Fibroblast of lung (primary cell): ENCODE data around the gene ECPAS. TPM values are rescaled to one million over a fixed set of nuclear protein-coding genes. Genes with fewer than 3 reads are reported as not detected.

Source experiments
- DNase-seq, 2 donors: peaks; one replicate each; pipeline versions ENCODE4 v3.0.0 to v3.0.0-alpha.2; 2010; ENCODE audit warnings: low read depth in 2 of 2
- H2AFZ ChIP-seq: 2 replicates; pipeline ENCODE4 v1.5.1; 2012; ENCODE audit warnings: low read length, control low read depth, inconsistent platforms
- H3K27ac ChIP-seq: 2 replicates; pipeline ENCODE4 v1.5.1; 2011; ENCODE audit warnings: low read length, control low read depth; ENCODE audit not compliant: insufficient read depth
- H3K27me3 ChIP-seq: 2 replicates; pipeline ENCODE4 v1.5.1; 2011; ENCODE audit warnings: mild to moderate bottlenecking, low read length; ENCODE audit not compliant: control insufficient read depth, insufficient read depth
- H3K36me3 ChIP-seq: 2 replicates; pipeline ENCODE4 v1.5.1; 2011; ENCODE audit warnings: low read length; ENCODE audit not compliant: control insufficient read depth, insufficient read depth
- H3K4me1 ChIP-seq: 2 replicates; pipeline ENCODE4 v1.5.1; 2011; ENCODE audit warnings: low read length; ENCODE audit not compliant: control insufficient read depth, insufficient read depth; ENCODE audit errors: extremely low read depth
- H3K4me2 ChIP-seq: 2 replicates; pipeline ENCODE4 v1.5.1; 2011; ENCODE audit warnings: low read length, control low read depth; ENCODE audit not compliant: insufficient read depth; ENCODE audit errors: extremely low read depth
- H3K4me3 ChIP-seq, 4 experiments: fragments of 200-600 bp in 1 of 4; sonication (generic) in 1 of 4; replicated peaks in 1 of 4; 2 replicates each; pipeline ENCODE4 v1.5.1; 2011 to 2016; ENCODE audit warnings: low read length in 4 of 4, low read depth in 3 of 4, mild to moderate bottlenecking in 3 of 4, control low read depth in 2 of 4, inconsistent platforms in 1 of 4, mixed read lengths in 1 of 4; ENCODE audit not compliant: insufficient read depth in 1 of 4; ENCODE audit errors: control extremely low read depth in 1 of 4
- H3K79me2 ChIP-seq: 2 replicates; pipeline ENCODE4 v1.5.1; 2012; ENCODE audit warnings: mild to moderate bottlenecking, low read length, inconsistent platforms; ENCODE audit not compliant: control insufficient read depth, insufficient read depth
- H3K9ac ChIP-seq: 2 replicates; pipeline ENCODE4 v1.5.1; 2011; ENCODE audit warnings: mild to moderate bottlenecking, low read length, control low read depth; ENCODE audit not compliant: insufficient read depth
- H3K9me3 ChIP-seq: 2 replicates; pipeline ENCODE4 v1.5.1; 2012; ENCODE audit warnings: low read depth, low read length; ENCODE audit not compliant: control insufficient read depth, insufficient read depth
- H4K20me1 ChIP-seq: 2 replicates; pipeline ENCODE4 v1.5.1; 2011; ENCODE audit warnings: low read length; ENCODE audit not compliant: control insufficient read depth, insufficient read depth; ENCODE audit errors: extremely low read depth
- EZH2 ChIP-seq: IDR thresholded peaks from 2 replicates; pipeline ENCODE4 v1.5.1; 2012; ENCODE audit warnings: low read length, control low read depth, mild to moderate bottlenecking; ENCODE audit errors: missing control alignments
- polyA plus RNA-seq, 2 donors: library from polyadenylated mRNA; depleted of rRNA in 1 of 2; stranded (reverse) in 1 of 2; unstranded in 1 of 2; fragments of >200 nt; gene quantifications; 2 replicates each; pipeline ENCODE4 v1.2.1, GENCODE V29; 2011 to 2012; ENCODE audit warnings: missing spikeins in 1 of 2
- total RNA-seq: library from RNA; depleted of rRNA; stranded (reverse); fragments of >200 nt; gene quantifications from 2 replicates; pipeline ENCODE4 v1.2.1, GENCODE V29; 2014
- TF ChIP-seq, protein P1 (sequence below), 2 donors: IDR thresholded peaks in 1 of 2; conservative IDR thresholded peaks in 1 of 2; 1 replicate in 1 of 2; 2 replicates in 1 of 2; pipeline ENCODE4 v1.5.1; 2011 to 2012; ENCODE audit warnings: low read length in 2 of 2, control low read depth in 1 of 2, inconsistent platforms in 1 of 2, low read depth in 1 of 2, mild to moderate bottlenecking in 1 of 2

The ECPAS gene
- total and polyA plus RNA-seq, 2 donors (not counting 1 experiment from before 2014, with no cell fraction given): 42.9 to 140 TPM

GRCh38 chr9:111381006-111381405, 103.2 kb downstream of the ECPAS start:
- no peak overlapping the region for H3K9ac ChIP-seq
- no peaks in the 10 kb centered on the region for H3K79me2 ChIP-seq
- DNase-seq: peak in 1 of 2 donors; percentile 20
- H3K27ac ChIP-seq: no peak overlapping the region
- H3K36me3 ChIP-seq: peaks cover 16% of the 10 kb centered on the region
- no peak overlapping the region for H3K4me3 ChIP-seq
- H3K27me3 ChIP-seq: no peaks in the 10 kb centered on the region
- H3K4me1 ChIP-seq: no peaks in the 10 kb centered on the region
- no peak overlapping the region for H2AFZ ChIP-seq
- no peak for TF ChIP-seq EZH2
- TF ChIP-seq, protein P1, sequence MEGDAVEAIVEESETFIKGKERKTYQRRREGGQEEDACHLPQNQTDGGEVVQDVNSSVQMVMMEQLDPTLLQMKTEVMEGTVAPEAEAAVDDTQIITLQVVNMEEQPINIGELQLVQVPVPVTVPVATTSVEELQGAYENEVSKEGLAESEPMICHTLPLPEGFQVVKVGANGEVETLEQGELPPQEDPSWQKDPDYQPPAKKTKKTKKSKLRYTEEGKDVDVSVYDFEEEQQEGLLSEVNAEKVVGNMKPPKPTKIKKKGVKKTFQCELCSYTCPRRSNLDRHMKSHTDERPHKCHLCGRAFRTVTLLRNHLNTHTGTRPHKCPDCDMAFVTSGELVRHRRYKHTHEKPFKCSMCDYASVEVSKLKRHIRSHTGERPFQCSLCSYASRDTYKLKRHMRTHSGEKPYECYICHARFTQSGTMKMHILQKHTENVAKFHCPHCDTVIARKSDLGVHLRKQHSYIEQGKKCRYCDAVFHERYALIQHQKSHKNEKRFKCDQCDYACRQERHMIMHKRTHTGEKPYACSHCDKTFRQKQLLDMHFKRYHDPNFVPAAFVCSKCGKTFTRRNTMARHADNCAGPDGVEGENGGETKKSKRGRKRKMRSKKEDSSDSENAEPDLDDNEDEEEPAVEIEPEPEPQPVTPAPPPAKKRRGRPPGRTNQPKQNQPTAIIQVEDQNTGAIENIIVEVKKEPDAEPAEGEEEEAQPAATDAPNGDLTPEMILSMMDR (conservative IDR thresholded peaks at IDR 0.05 in 1 of 2, IDR thresholded peaks at IDR 0.05 in 1 of 2; ENCODE audit: low read depth in 1 of 2, low read length in 2 of 2): no peak
- no peaks in the 10 kb centered on the region for H3K9me3 ChIP-seq
- no peak overlapping the region for H3K4me2 ChIP-seq
- no peaks in the 10 kb centered on the region for H4K20me1 ChIP-seq

DNA sequence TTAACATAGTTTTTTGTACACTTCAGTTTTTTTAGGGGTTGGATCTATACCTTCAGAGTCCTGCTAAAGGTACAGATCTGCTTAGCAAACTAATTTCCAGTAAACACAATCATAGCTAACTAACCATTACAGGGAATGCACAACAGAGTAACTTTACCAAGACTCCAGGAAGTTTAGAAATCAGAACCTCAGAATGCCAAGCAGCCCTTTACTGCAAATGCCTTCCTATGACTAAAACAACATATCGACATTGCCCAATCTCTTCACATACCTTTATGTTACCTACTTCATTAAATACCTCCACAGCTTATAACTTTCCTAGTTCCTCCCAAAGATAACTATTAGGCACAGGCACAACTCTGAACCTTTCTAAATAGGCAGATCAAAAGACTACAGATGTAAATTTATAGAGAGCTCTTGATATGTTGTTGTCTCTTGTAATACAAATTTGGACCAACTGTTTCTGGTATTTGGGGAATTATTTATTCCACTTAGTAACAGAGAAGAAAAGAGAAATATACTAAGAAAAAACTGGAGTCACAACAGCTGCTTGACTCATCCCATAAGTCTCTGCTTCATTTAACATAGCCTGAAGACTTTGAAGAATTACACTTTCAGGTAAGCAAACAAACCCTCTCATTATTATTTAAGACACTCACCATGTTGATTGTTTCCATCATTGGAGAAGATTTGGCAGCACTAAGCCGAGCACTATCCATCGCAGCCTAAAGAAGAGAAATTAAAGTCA, 108.2 kb downstream of the ECPAS start:
- Histone ChIP-seq H4K20me1 (no peaks in the 10 kb centered on the region), H3K4me3 (no peak overlapping the region), H3K4me2 (no peak overlapping the region), H3K9me3 (no peaks in the 10 kb centered on the region), H3K4me1 (no peaks in the 10 kb centered on the region), H3K36me3 (peaks cover 10% of the 10 kb centered on the region), H2AFZ (no peak overlapping the region), H3K9ac (no peak overlapping the region), H3K27ac (no peak overlapping the region), H3K79me2 (no peaks in the 10 kb centered on the region), H3K27me3 (no peaks in the 10 kb centered on the region)
- TF ChIP-seq, protein P1 (conservative IDR thresholded peaks at IDR 0.05 in 1 of 2, IDR thresholded peaks at IDR 0.05 in 1 of 2; ENCODE audit: low read depth in 1 of 2, low read length in 2 of 2): no peak
- no peak for TF ChIP-seq EZH2
- DNase-seq: peak; percentile 2 to 9

- no peak overlapping the region for H3K27ac ChIP-seq
- peaks cover 16% of the 10 kb centered on the region for H3K36me3 ChIP-seq
- no peaks in the 10 kb centered on the region for H3K79me2 ChIP-seq
- H3K27me3 ChIP-seq: no peaks in the 10 kb centered on the region
- H2AFZ ChIP-seq: no peak overlapping the region
- no peak overlapping the region for H3K4me2 ChIP-seq
- no peak for DNase-seq
- H3K9ac ChIP-seq: no peak overlapping the region
- H4K20me1 ChIP-seq: no peaks in the 10 kb centered on the region
- no peak for TF ChIP-seq EZH2
- TF ChIP-seq, protein P1 (conservative IDR thresholded peaks at IDR 0.05 in 1 of 2, IDR thresholded peaks at IDR 0.05 in 1 of 2; ENCODE audit: low read depth in 1 of 2, low read length in 2 of 2): no peak
- H3K4me3 ChIP-seq: no peak overlapping the region
- H3K4me1 ChIP-seq: no peaks in the 10 kb centered on the region
- no peaks in the 10 kb centered on the region for H3K9me3 ChIP-seq
These were observed 109.1 kb downstream of the ECPAS start for GRCh38 chr9:111375062-111375461.
